Panc1 (cell line): Measurements from ENCODE around the gene NTN5.
A peak's percentile ranks its signal among the peaks of the same experiment; 100 is the strongest.

ENCODE experiments used
- POLR2AphosphoS5 ChIP-seq: IDR thresholded peaks from 2 replicates; pipeline ENCODE4 v1.6.1; 2012; ENCODE audit warnings: mild to moderate bottlenecking, low read depth, low read length, moderate library complexity
- REST ChIP-seq, 2 experiments: IDR thresholded peaks; 2 replicates each; pipeline ENCODE4 v1.6.1; 2011 to 2012; ENCODE audit warnings: low read depth in 2 of 2, control low read depth in 1 of 2, low read length in 1 of 2, mild to moderate bottlenecking in 1 of 2, moderate library complexity in 1 of 2; ENCODE audit not compliant: insufficient read depth in 1 of 2
- TCF7L2 ChIP-seq: IDR thresholded peaks from 2 replicates; pipeline ENCODE4 v1.6.1; 2011; ENCODE audit warnings: mild to moderate bottlenecking, low read depth, low read length, inconsistent platforms
- TF ChIP-seq, protein P1 (sequence below): fragments of 450-650 bp; IDR thresholded peaks from 2 replicates; pipeline ENCODE4 v1.5.1; 2017; ENCODE audit warnings: mild to moderate bottlenecking

DNA sequence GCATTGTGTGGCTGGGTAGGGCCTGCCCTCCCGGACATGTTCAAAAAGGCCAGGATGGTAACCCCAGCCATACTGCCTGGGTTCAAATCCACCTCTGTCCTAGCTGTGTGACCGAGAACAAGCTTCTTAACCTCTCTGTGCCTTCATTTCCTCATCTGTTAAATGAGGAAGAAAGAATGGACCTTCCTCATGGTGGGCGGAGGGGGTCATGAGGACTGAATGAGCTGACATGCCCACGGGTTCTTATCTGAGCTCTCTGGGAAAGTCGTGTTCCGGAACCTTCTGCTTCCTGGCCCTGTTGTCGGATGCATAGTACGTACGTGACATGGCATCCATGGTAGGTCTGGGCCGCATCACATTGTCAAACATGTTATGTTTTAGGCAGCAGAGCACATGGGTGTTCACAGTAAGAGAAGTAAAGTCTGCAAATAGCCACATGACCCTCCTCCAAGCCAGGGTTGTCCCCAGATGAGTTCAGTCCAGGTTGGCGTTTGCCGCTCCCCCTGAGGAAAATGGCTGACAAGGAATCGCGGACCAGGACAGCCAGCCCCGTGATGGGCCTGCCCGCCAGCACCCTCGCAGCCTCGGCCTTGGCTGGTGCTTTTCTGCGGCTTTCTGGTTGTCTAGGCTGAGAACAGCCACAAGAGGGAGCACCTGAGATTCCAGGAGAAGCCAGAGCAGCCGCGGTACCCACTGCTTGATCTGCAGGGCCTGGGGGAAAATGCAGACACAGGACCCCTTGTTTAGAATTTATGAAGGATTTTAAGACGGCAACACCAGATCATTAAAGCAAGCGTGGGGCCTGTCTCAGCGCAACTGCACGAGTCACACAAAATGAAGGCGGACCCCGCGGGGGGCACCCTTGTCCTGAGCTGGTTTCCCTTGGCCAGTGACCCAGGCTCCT, 2.4 kb upstream of the NTN5 start:
- TF ChIP-seq, protein P1, sequence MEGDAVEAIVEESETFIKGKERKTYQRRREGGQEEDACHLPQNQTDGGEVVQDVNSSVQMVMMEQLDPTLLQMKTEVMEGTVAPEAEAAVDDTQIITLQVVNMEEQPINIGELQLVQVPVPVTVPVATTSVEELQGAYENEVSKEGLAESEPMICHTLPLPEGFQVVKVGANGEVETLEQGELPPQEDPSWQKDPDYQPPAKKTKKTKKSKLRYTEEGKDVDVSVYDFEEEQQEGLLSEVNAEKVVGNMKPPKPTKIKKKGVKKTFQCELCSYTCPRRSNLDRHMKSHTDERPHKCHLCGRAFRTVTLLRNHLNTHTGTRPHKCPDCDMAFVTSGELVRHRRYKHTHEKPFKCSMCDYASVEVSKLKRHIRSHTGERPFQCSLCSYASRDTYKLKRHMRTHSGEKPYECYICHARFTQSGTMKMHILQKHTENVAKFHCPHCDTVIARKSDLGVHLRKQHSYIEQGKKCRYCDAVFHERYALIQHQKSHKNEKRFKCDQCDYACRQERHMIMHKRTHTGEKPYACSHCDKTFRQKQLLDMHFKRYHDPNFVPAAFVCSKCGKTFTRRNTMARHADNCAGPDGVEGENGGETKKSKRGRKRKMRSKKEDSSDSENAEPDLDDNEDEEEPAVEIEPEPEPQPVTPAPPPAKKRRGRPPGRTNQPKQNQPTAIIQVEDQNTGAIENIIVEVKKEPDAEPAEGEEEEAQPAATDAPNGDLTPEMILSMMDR = peak; percentile 89
- TF ChIP-seq REST (IDR thresholded peaks at IDR 0.05; ENCODE audit: insufficient read depth in 1 of 2, low read depth in 2 of 2, low read length in 1 of 2) = no peak
- no peak for TF ChIP-seq POLR2AphosphoS5
- peak; percentile 53; the same call in 1 of the 2 replicates for TF ChIP-seq TCF7L2
